Astrocyte (in vitro differentiated cells and primary cell): ENCODE measurements around the gene LRP11. TPM values are rescaled to one million over a fixed set of nuclear protein-coding genes. Genes with fewer than 3 reads are reported as not detected.

Source experiments
- DNase-seq: peaks from one replicate; pipeline ENCODE4 v3.0.0-alpha.2; 2010; ENCODE audit warnings: low read depth
- FAIRE-seq: peaks from 2 replicates; lab custom pipeline; 2011; peaks lifted over from hg19 to GRCh38; lab: Jason Lieb, UNC
- H2AFZ ChIP-seq: 2 replicates; pipeline ENCODE4 v1.6.0; 2012; ENCODE audit warnings: low read depth, low read length, inconsistent platforms
- H3K27ac ChIP-seq: 2 replicates; pipeline ENCODE4 v1.5.1; 2011; ENCODE audit warnings: low read depth, low read length, inconsistent platforms
- H3K27me3 ChIP-seq: 2 replicates; pipeline ENCODE4 v1.6.0; 2011; ENCODE audit warnings: low read length, inconsistent platforms; ENCODE audit not compliant: insufficient read depth
- H3K36me3 ChIP-seq: 2 replicates; pipeline ENCODE4 v1.5.1; 2011; ENCODE audit warnings: low read length, inconsistent platforms; ENCODE audit not compliant: insufficient read depth
- H3K4me1 ChIP-seq: 2 replicates; pipeline ENCODE4 v1.5.1; 2011; ENCODE audit warnings: low read length, inconsistent platforms; ENCODE audit not compliant: insufficient read depth
- H3K4me2 ChIP-seq: 2 replicates; pipeline ENCODE4 v1.6.0; 2012; ENCODE audit warnings: low read length, inconsistent platforms
- H3K4me3 ChIP-seq: 2 replicates; pipeline ENCODE4 v1.5.1; 2011; ENCODE audit warnings: low read depth, mild to moderate bottlenecking, low read length, inconsistent platforms; ENCODE audit not compliant: insufficient read depth
- H3K79me2 ChIP-seq: 2 replicates; pipeline ENCODE4 v1.6.0; 2012; ENCODE audit warnings: mild to moderate bottlenecking, low read length, inconsistent platforms; ENCODE audit not compliant: insufficient read depth
- H3K9ac ChIP-seq: 2 replicates; pipeline ENCODE4 v1.6.0; 2012; ENCODE audit warnings: mild to moderate bottlenecking, low read length, inconsistent platforms
- H3K9me3 ChIP-seq: 2 replicates; pipeline ENCODE4 v1.5.1; 2012; ENCODE audit warnings: low read depth, mild to moderate bottlenecking, low read length, inconsistent platforms; ENCODE audit not compliant: insufficient read depth
- H4K20me1 ChIP-seq: 2 replicates; pipeline ENCODE4 v1.6.0; 2012; ENCODE audit warnings: low read length, inconsistent platforms; ENCODE audit not compliant: insufficient read depth
- H3K27ac Mint-ChIP-seq: one replicate; pipeline ENCODE4 v1.8.0; 2021; ENCODE audit warnings: mild to moderate bottlenecking, mixed read lengths; ENCODE audit not compliant: unreplicated experiment
- H3K27me3 Mint-ChIP-seq: one replicate; pipeline ENCODE4 v1.8.0; 2021; ENCODE audit warnings: low read depth, mixed read lengths; ENCODE audit not compliant: unreplicated experiment
- H3K36me3 Mint-ChIP-seq: one replicate; pipeline ENCODE4 v1.8.0; 2021; ENCODE audit warnings: low read depth, mixed read lengths; ENCODE audit not compliant: unreplicated experiment
- H3K4me1 Mint-ChIP-seq: one replicate; pipeline ENCODE4 v1.8.0; 2021; ENCODE audit warnings: low read depth, mixed read lengths; ENCODE audit not compliant: unreplicated experiment
- H3K4me3 Mint-ChIP-seq: one replicate; pipeline ENCODE4 v1.8.0; 2021; ENCODE audit warnings: mild to moderate bottlenecking, moderate library complexity, mixed read lengths; ENCODE audit not compliant: unreplicated experiment
- H3K9me3 Mint-ChIP-seq: one replicate; pipeline ENCODE4 v1.8.0; 2021; ENCODE audit warnings: mild to moderate bottlenecking, mixed read lengths; ENCODE audit not compliant: unreplicated experiment
- EZH2 ChIP-seq: IDR thresholded peaks from 2 replicates; pipeline ENCODE4 v1.6.1; 2012; ENCODE audit warnings: mild to moderate bottlenecking, low read length, inconsistent platforms; ENCODE audit not compliant: insufficient read depth
- total RNA-seq: library from RNA; stranded (reverse); gene quantifications from 2 replicates; pipeline ENCODE4 v1.2.1, GENCODE V29; 2021
- TF ChIP-seq, protein P1 (sequence below): IDR thresholded peaks from 2 replicates; pipeline ENCODE4 v1.5.1; 2011; ENCODE audit warnings: low read depth, mild to moderate bottlenecking, inconsistent platforms, low read length, moderate library complexity; ENCODE audit not compliant: insufficient read depth

Gene LRP11
- total RNA-seq, 1 donor from 2014 or later, result 24.2 TPM

DNA sequence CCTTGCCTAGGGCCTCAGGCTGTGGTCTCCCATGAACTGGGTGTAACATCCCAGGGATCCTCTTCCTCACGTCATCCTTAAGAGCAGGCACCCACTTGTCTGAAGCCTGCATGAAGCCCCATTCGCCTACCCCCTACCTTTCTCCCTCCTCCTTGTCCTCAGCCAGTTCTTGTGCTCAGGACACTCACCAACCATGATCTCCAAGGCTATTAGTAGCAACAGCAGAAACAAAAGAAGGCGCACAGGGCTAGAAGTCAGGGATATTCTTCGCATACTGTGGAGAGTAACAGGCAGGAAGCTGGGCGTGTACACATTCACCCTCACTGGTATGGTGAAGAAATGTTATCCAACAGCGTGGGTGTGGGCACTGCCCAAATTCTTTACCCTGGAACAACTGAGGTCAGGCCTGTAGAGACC is 26.5 kb upstream of the LRP11 start:
- H3K9me3 ChIP-seq, result no peaks in the 10 kb centered on the region
- no peak overlapping the region for H2AFZ ChIP-seq
- Mint-ChIP-seq H3K27me3 (peaks cover 55% of the 10 kb centered on the region), H3K36me3 (no peaks in the 10 kb centered on the region), H3K27ac (no peak overlapping the region), H3K4me3 (no peak overlapping the region), H3K9me3 (no peaks in the 10 kb centered on the region), H3K4me1 (peaks cover 6% of the 10 kb centered on the region)
- H3K4me3 ChIP-seq, result no peak overlapping the region
- peaks cover 7% of the 10 kb centered on the region for H3K4me1 ChIP-seq
- no peak for FAIRE-seq
- H3K9ac ChIP-seq, result no peak overlapping the region
- H3K4me2 ChIP-seq, result no peak overlapping the region
- no peaks in the 10 kb centered on the region for H3K79me2 ChIP-seq
- no peak overlapping the region for H3K27ac ChIP-seq
- no peak for TF ChIP-seq EZH2
- TF ChIP-seq, protein P1, sequence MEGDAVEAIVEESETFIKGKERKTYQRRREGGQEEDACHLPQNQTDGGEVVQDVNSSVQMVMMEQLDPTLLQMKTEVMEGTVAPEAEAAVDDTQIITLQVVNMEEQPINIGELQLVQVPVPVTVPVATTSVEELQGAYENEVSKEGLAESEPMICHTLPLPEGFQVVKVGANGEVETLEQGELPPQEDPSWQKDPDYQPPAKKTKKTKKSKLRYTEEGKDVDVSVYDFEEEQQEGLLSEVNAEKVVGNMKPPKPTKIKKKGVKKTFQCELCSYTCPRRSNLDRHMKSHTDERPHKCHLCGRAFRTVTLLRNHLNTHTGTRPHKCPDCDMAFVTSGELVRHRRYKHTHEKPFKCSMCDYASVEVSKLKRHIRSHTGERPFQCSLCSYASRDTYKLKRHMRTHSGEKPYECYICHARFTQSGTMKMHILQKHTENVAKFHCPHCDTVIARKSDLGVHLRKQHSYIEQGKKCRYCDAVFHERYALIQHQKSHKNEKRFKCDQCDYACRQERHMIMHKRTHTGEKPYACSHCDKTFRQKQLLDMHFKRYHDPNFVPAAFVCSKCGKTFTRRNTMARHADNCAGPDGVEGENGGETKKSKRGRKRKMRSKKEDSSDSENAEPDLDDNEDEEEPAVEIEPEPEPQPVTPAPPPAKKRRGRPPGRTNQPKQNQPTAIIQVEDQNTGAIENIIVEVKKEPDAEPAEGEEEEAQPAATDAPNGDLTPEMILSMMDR, result no peak
- H3K36me3 ChIP-seq, result no peaks in the 10 kb centered on the region
- no peaks in the 10 kb centered on the region for H3K27me3 ChIP-seq
- H4K20me1 ChIP-seq, result no peaks in the 10 kb centered on the region
- no peak for DNase-seq

DNA sequence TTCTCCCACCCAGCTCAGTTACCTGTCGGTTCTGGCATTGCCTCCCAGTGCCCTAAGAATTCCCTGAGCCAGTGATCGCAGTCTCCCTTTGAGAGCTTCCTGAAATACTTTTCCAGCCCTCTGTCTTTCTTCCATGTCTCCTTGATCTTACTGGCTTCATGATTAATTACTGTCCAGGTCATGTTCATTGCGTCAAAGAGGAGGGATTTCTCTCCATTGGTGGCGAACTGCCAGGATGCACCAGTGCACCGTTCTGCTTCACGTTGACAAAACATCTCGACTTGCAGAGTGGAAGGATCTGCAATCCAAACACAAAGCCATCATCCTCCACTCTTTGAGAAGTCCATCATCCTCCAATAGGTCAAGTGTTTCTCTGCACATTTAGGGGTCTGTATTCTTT is 25.2 kb upstream of the LRP11 start:
- Histone ChIP-seq H3K36me3 (no peaks in the 10 kb centered on the region), H3K27ac (no peak overlapping the region), H3K4me2 (no peak overlapping the region), H4K20me1 (no peaks in the 10 kb centered on the region), H3K27me3 (no peaks in the 10 kb centered on the region), H3K4me1 (no peaks in the 10 kb centered on the region), H3K9ac (no peak overlapping the region), H3K9me3 (no peaks in the 10 kb centered on the region), H3K79me2 (no peaks in the 10 kb centered on the region), H3K4me3 (no peak overlapping the region), H2AFZ (no peak overlapping the region)
- Mint-ChIP-seq H3K4me1 (peaks cover 4% of the 10 kb centered on the region), H3K36me3 (no peaks in the 10 kb centered on the region), H3K27ac (no peak overlapping the region), H3K9me3 (no peaks in the 10 kb centered on the region), H3K27me3 (peaks cover 60% of the 10 kb centered on the region), H3K4me3 (no peak overlapping the region)
- TF ChIP-seq, protein P1, result no peak
- TF ChIP-seq EZH2, result no peak
- peak; percentile 8 for DNase-seq
- no peak for FAIRE-seq

DNA sequence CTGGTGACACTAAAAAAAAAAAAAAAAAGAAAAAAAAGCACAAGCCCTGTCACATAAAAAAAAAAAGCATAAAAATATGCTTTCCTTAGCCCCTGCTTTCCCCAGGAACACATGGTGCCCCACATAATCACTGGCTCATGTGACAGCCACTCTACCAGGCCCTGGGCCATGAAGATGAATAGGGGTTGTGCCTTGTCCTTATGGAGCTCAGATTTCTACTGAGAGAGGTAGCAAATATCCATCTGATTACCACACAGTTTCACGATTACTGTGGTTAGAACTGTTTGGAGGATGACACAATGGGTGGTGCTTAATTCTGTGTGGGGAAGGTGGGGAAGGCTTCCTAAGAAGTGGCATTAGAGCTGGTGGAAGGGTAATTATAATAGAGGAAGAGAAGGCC is 24.5 kb upstream of the LRP11 start:
- DNase-seq, result peak; percentile 32
- FAIRE-seq, result no peak
- H3K9me3 Mint-ChIP-seq, result no peaks in the 10 kb centered on the region

More for the DNA sequence above, 24.5 kb upstream of the LRP11 start:
- Histone ChIP-seq H3K4me1 (no peaks in the 10 kb centered on the region), H3K9ac (no peak overlapping the region), H3K79me2 (no peaks in the 10 kb centered on the region), H3K4me2 (no peak overlapping the region), H3K27me3 (no peaks in the 10 kb centered on the region), H4K20me1 (no peaks in the 10 kb centered on the region), H3K36me3 (no peaks in the 10 kb centered on the region), H3K27ac (no peak overlapping the region), H3K9me3 (no peaks in the 10 kb centered on the region), H2AFZ (no peak overlapping the region), H3K4me3 (no peak overlapping the region)
- Mint-ChIP-seq H3K27me3 (peaks cover 59% of the 10 kb centered on the region), H3K4me3 (no peak overlapping the region), H3K36me3 (no peaks in the 10 kb centered on the region), H3K4me1 (peaks cover 4% of the 10 kb centered on the region), H3K27ac (no peak overlapping the region)
- TF ChIP-seq EZH2, result no peak
- TF ChIP-seq, protein P1, result no peak
